Progenitor cell of endocrine pancreas (in vitro differentiated cells): ENCODE measurements around the gene AOC3. TPM values are rescaled to one million over a fixed set of nuclear protein-coding genes. Genes with fewer than 3 reads are reported as not detected.
"Not testable (repeated sequence)": the region's sequence is repeated elsewhere in the genome, so short reads cannot be mapped to it uniquely, and the experiment has no call there.

Source experiments
- DNase-seq: peaks from one replicate; pipeline ENCODE4 v3.0.0; 2021; ENCODE audit warnings: low spot score; ENCODE audit not compliant: unreplicated experiment
- H3K27ac Mint-ChIP-seq: 2 replicates; pipeline ENCODE4 v1.8.0; 2021; ENCODE audit warnings: mild to moderate bottlenecking, moderate library complexity, mixed read lengths
- H3K27me3 Mint-ChIP-seq: 2 replicates; pipeline ENCODE4 v1.8.0; 2021; ENCODE audit warnings: mixed read lengths
- H3K36me3 Mint-ChIP-seq: 2 replicates; pipeline ENCODE4 v1.8.0; 2022; ENCODE audit warnings: mixed read lengths; ENCODE audit not compliant: insufficient read depth
- H3K4me1 Mint-ChIP-seq: 2 replicates; pipeline ENCODE4 v1.8.0; 2021; ENCODE audit warnings: low read depth, mixed read lengths
- H3K4me3 Mint-ChIP-seq: 2 replicates; pipeline ENCODE4 v1.8.0; 2021; ENCODE audit warnings: low read depth, mild to moderate bottlenecking, moderate library complexity, mixed read lengths
- H3K9me3 Mint-ChIP-seq: 2 replicates; pipeline ENCODE4 v1.8.0; 2021; ENCODE audit warnings: low read depth, mixed read lengths
- total RNA-seq: library from RNA; stranded (reverse); gene quantifications from 2 replicates; pipeline ENCODE4 v1.2.1, GENCODE V29; 2021
- TF ChIP-seq, protein P1 (sequence below): fragments of 200-600 bp; sonication (generic); IDR thresholded peaks from one replicate; pipeline ENCODE4 v1.5.0; 2021; ENCODE audit warnings: antibody characterized with exemption, mild to moderate bottlenecking; ENCODE audit not compliant: unreplicated experiment

The AOC3 gene
- total RNA-seq, 1 donor from 2014 or later: 1.2 TPM

GRCh38 chr17:42872251-42872965 lies 21.4 kb downstream of the AOC3 start:
- no peak overlapping the region for H3K4me3 Mint-ChIP-seq

DNA sequence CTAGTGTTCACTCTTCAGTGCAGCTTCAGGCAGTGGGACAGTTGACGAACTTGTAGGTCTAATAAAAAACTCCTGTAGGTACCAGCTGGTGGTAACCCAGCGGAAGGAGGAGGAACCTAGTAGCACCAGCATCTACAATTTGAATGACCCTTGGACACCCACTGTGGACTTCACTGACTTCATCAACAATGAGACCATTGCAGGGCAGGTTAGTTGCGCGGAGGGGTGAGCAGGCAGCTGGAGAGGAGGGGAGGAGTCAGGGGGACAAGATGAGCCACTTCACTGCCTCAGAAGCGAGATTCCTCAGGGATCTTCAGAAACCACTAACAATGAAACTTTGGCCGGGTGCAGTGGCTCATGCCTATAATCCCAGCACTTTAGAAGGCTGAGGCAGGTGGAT lies 22.3 kb downstream of the AOC3 start:
- DNase-seq: no peak
- no peak overlapping the region for H3K27ac Mint-ChIP-seq
- TF ChIP-seq, protein P1, sequence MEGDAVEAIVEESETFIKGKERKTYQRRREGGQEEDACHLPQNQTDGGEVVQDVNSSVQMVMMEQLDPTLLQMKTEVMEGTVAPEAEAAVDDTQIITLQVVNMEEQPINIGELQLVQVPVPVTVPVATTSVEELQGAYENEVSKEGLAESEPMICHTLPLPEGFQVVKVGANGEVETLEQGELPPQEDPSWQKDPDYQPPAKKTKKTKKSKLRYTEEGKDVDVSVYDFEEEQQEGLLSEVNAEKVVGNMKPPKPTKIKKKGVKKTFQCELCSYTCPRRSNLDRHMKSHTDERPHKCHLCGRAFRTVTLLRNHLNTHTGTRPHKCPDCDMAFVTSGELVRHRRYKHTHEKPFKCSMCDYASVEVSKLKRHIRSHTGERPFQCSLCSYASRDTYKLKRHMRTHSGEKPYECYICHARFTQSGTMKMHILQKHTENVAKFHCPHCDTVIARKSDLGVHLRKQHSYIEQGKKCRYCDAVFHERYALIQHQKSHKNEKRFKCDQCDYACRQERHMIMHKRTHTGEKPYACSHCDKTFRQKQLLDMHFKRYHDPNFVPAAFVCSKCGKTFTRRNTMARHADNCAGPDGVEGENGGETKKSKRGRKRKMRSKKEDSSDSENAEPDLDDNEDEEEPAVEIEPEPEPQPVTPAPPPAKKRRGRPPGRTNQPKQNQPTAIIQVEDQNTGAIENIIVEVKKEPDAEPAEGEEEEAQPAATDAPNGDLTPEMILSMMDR: no peak
- H3K27me3 Mint-ChIP-seq: peaks cover 19% of the 10 kb centered on the region
- H3K4me3 Mint-ChIP-seq: no peak overlapping the region
- H3K36me3 Mint-ChIP-seq: peaks cover 3% of the 10 kb centered on the region
- H3K4me1 Mint-ChIP-seq: peaks cover 6% of the 10 kb centered on the region
- H3K9me3 Mint-ChIP-seq: peaks cover 12% of the 10 kb centered on the region

More at GRCh38 chr17:42872251-42872965, 21.4 kb downstream of the AOC3 start:
- TF ChIP-seq, protein P1: no peak
- DNase-seq: no peak
- no peak overlapping the region for H3K27ac Mint-ChIP-seq
- peaks cover 3% of the 10 kb centered on the region for H3K4me1 Mint-ChIP-seq
- H3K9me3 Mint-ChIP-seq: peaks cover 12% of the 10 kb centered on the region
- peaks cover 3% of the 10 kb centered on the region for H3K36me3 Mint-ChIP-seq
- H3K27me3 Mint-ChIP-seq: peaks cover 9% of the 10 kb centered on the region

DNA sequence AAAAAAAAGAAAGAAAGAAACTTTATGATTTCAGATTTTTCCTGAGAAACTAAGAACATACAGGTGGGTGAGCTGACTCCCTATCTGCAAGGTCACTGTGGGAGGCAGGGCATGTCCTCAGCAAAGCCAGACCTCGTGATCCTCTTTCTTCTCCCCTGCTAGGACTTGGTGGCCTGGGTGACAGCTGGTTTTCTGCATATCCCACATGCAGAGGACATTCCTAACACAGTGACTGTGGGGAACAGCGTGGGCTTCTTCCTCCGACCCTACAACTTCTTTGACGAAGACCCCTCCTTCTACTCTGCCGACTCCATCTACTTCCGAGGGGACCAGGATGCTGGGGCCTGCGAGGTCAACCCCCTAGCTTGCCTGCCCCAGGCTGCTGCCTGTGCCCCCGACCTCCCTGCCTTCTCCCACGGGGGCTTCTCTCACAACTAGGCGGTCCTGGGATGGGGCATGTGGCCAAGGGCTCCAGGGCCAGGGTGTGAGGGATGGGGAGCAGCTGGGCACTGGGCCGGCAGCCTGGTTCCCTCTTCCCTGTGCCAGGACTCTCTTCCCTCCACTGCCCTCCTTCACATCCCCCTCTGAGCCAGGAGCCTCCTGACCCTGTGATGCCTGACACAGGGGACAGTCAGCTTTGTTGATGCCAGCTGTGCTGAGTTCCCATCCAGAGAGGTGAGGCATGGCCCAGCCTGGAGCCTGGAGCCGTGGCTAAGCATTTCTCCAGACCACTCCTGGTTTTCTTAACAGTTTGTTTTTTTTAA lies 23.1 kb downstream of the AOC3 start:
- not testable (repeated sequence) for H3K4me3 Mint-ChIP-seq, H3K4me1 Mint-ChIP-seq, H3K36me3 Mint-ChIP-seq, DNase-seq, H3K27ac Mint-ChIP-seq
- Mint-ChIP-seq H3K27me3 (peaks cover 24% of the 10 kb centered on the region), H3K9me3 (peaks cover 12% of the 10 kb centered on the region)

GRCh38 chr17:42877037-42877436 lies 26.0 kb downstream of the AOC3 start:
- H3K9me3 Mint-ChIP-seq: no peaks in the 10 kb centered on the region
- TF ChIP-seq, protein P1: no peak
- peaks cover 6% of the 10 kb centered on the region for H3K4me1 Mint-ChIP-seq
- DNase-seq: no peak
- peaks cover 34% of the 10 kb centered on the region for H3K27me3 Mint-ChIP-seq
- no peak overlapping the region for H3K27ac Mint-ChIP-seq
- no peaks in the 10 kb centered on the region for H3K36me3 Mint-ChIP-seq
- no peak overlapping the region for H3K4me3 Mint-ChIP-seq

DNA sequence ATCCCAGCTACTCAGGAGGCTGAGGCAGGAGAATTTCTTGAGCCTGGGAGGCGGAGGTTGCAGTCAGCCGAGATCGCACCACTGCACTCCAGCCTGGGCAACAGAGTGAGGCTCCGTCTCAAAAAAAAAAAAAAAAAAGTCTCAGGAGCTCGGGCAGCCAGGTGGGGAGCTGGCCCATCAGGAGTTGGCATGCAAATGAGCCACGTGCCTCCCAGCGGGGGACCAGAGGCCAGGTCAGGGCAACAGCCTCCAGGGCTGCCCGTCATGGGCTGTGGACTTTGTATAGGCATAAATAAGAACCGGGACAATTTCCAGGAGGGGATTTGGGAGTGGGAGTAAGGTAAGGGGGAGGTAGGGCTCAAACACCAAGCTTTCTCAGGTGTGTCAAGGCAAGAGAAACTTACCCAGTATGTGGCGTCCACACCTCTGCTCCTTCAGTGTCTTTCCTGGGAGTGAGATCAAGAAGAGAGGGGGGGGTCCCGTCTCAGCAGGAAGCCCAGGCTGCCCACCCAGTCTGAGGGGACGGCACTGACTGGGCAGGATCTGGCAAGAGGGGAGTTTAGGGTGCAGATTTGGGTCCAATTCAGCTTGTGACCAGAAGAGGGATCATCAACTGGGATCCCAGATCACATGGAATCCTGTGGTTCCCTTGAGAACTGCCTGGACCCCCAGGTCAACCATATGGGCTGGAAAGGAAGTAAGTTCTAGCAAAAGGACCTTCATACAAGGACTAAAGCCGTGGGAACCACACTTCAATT lies 27.3 kb downstream of the AOC3 start:
- Mint-ChIP-seq H3K4me1 (peaks cover 4% of the 10 kb centered on the region), H3K27ac (no peak overlapping the region), H3K9me3 (no peaks in the 10 kb centered on the region), H3K4me3 (no peak overlapping the region), H3K27me3 (peaks cover 29% of the 10 kb centered on the region), H3K36me3 (no peaks in the 10 kb centered on the region)
- TF ChIP-seq, protein P1: no peak
- DNase-seq: no peak
